GM19193 (cell line): ENCODE measurements around the gene LPIN3.

Experiments used
- POLR2A ChIP-seq: IDR thresholded peaks from 4 replicates; pipeline ENCODE4 v1.6.1; 2011; ENCODE audit not compliant: insufficient read depth, insufficient read length; ENCODE audit errors: extremely low read depth

LPIN3 gene

DNA sequence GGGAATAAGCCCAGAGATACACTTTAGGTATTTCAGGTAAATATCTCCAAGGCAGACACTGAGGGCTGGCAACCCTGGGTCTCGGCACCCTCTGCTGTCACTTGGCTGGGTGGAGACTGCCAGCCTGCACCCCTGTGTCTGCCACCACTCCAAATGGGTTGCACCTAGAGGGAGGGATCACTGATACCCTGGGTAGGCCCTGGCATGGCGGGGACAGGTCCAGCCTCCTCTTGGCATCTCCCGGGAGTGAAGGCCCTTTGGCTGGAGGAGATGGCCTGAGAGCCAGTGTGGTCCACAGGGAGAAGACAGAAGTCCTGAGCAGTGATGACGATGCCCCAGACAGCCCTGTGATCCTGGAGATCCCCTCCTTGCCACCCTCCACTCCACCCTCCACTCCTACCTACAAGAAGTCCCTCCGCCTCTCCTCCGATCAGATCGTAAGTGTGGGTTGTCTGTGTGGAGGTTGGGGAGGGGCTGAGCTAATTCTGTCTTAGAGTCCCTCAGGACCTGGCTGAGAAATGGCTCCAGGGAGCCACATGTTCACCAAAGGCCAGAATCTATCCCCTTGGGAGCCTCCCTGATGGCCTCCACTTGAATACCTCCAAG lies 15.1 kb downstream of the LPIN3 start:
- TF ChIP-seq POLR2A: no peak

GRCh38 chr20:41356951-41357350 lies 16.3 kb downstream of the LPIN3 start:
- TF ChIP-seq POLR2A: no peak

DNA sequence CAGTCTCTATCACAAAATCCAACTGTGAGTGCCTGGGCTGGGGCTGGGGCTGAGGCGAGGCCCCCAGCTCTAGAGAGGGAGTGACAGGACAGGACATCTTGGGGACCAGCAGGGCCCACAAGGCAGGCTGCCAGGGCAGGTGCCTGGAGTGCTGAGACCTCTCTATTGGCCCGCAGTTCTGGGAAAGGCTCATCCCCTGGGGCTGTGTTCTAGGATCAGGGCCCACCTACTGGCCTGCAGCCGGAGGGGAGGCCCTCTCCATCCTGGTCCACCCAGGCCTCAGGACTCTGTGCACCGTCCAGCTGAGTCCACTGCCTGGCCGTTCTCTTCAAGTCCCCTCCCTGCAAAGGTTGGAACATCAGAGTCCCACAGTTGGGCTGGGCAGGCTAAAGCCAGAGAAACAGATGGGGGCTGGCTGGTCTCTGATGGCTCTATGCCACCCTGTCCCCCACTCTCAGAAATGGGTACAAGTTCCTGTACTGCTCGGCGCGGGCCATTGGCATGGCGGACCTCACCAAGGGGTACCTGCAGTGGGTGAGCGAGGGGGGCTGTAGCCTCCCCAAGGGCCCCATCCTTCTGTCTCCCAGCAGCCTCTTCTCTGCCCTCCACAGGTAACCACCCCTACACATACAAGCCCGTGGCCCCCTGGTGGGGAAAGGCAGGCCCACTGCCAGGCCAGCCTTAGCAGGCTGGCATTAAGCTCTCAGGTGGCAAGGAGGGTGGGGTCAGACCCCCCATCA lies 17.0 kb downstream of the LPIN3 start:
- TF ChIP-seq POLR2A: no peak

- no peak for TF ChIP-seq POLR2A
Measured at GRCh38 chr20:41358230-41358629, 17.6 kb downstream of the LPIN3 start.

DNA sequence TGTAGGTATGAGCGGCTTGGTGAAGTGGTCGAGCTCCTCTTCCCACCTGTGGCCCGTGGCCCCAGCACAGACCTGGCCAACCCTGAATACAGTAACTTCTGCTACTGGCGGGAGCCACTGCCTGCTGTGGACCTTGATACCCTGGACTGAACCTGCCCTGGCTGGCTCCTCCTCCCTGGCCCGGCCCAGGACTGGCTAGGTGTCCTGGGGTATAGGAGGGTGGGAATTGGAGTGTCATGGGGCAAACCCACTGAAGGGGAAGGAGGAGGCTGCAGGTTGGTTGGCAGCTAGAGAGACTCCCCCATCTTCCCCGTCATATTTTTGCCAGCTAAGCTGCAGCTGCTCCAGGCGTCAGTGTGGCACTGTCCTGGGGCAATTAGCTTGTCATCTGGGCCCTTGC lies 18.1 kb downstream of the LPIN3 start:
- TF ChIP-seq POLR2A: no peak

GRCh38 chr20:41359541-41360011 lies 19.0 kb downstream of the LPIN3 start:
- TF ChIP-seq POLR2A: no peak

- TF ChIP-seq POLR2A: no peak
Measured at GRCh38 chr20:41360831-41361756, 20.5 kb downstream of the LPIN3 start.

DNA sequence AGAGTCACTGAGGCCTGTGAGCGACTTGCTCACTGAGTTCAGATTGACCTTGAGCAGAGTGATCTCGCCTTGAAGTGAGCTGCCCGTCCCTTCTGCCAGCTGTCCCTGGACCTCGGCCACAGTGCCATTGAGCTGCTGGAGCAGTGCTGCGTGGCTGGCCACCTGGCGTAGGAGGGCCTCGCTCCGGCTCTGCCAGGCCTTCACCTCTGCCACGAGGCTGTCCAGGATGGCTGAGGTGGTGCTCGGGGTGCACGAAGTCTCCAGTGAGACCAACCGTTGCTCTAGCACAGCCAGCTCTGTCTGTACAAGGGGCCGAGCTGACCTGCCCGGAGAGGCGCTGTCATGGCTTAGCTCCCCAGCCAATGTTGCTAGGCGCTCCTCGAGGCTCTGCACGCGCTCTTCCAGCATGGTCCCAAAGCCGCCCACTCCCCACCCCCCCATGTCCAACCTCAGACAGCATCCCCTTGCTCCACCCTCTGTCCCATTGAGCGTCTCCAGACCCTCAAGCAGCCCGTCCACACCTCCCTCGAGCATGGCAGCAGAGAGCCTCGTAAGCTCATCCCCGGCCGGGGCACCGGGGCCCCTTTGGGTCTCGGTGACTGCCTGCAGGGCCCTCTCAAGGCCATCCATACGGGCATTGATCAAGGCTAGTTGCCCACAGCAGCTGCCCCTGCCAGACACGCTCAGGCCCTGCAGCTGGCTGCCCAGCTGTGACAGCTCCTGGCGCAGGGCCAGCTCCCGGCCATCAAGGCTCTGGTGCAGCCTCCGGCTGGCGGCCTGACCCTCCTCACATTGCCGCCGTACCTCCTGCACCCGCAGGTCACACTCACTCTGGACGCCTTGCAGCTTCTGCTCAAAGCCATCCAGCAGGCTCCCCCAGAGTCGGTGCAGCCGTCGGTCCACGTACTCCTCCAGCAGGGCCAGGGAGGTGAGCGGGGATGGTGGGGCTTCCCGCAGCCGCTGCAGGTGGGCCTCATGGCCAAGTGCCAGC lies 21.4 kb downstream of the LPIN3 start:
- no peak for TF ChIP-seq POLR2A

DNA sequence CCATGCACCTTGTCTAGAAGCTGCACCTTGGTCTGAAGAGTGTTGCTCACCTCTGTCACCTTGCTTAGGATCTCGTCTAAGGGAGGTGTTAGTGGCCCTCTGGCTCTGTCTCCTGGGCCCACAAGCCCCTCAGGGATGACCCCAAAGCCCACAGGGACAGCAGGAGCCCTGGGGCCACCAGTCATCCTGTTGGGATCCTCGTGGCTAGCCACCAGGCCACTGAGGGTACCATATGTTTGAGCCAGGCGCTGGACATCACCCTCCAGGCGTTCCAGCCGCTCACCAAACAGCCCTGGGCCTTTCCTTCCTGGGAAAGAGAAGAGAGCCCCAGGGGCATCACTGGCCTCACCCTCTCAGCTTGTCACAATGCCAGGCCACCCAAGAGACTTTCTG lies 22.1 kb downstream of the LPIN3 start:
- no peak for TF ChIP-seq POLR2A

GRCh38 chr20:41363601-41364000 lies 23.0 kb downstream of the LPIN3 start:
- TF ChIP-seq POLR2A: no peak

DNA sequence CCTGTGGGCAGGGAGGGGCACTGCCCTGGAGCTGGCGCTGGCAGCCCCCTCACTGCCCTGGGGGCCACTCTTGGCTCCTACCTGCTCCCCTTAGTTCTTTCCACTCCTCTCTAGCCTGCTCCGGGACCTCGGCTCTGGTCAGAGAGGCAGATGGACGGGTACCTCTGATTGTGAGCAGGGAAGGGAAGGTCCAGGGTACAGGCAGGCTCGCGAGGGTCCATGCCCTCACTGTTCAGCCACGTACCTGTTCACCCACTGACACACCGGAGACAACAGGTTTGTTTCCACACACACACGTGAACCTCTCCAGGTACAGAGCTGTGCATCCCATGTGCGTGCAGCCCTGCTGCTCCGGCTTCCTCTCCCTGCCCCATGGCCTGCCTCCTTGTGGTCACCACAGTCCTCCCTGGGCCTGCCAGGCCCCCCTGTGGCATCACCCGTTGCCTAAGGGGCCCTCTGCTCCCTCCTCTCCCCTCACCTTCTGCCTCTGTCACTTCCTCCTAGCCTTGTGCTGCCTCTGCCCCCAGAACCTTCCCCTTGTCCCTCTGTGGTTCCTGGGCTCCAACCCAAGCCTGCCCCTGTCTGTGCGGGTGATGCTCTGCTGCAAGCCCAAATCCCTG lies 23.7 kb downstream of the LPIN3 start:
- no peak for TF ChIP-seq POLR2A

DNA sequence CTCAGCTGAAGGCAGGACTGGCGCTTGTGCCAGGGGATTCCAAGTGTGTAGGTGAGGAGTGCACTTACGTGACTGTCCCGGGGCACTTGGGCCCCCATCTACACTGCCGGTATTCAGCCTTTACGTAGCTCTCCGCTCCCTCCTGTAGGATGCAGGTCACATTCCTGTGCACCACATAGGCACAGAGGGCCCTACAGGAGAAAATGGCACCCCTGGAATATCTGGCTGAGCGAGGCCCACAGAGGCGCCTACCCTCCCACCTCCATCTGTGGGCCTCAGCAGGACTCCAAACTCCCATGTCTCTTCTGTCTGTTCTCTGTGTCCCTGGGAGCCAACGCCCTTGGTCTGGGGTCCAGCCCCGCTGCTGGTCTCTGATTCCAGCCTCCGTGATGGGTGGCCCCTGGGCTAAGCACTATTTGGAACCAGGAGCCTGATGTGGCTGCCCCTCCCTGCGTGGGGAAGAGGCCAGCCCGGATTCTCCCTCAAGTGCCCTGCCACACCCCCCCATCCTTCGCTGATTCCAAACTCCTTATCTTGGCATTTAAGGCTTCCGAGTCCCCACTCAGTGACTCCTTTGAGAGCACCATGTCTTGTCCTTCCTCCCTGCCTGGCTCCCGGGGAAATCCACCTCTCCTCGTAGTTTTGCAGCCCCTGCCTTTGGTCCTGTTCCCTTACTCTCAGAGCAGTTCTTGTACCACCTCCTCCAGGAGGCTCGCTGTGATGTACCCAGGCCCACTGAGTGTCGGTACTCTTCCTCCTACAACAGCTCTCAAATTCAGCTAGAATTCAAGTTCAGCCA lies 24.5 kb downstream of the LPIN3 start:
- no peak for TF ChIP-seq POLR2A

- no peak for TF ChIP-seq POLR2A
Measured at GRCh38 chr20:41365777-41366545, 25.3 kb downstream of the LPIN3 start.
